ENCODE results near the gene ATOH1.

- no peak for TF ChIP-seq CTCF (conservative IDR thresholded peaks at IDR 0.05)
- no peak for TF ChIP-seq EZH2 (IDR thresholded peaks at IDR 0.05; ENCODE audit: low read depth)
These were observed 654 bp downstream of the ATOH1 start for GRCh38 chr4:93828995-93829819.
